BE2C (cell line): ENCODE measurements around the gene LRMDA.

Experiments
- DNase-seq: peaks from one replicate; pipeline ENCODE4 v3.0.0-alpha.2; 2020
- H3K27me3 ChIP-seq: fragments of 250-450 bp; sonication (Bioruptor Pico); 2 replicates; pipeline ENCODE4 v1.5.1; 2020; ENCODE audit warnings: mild to moderate bottlenecking
- H3K36me3 ChIP-seq: fragments of 250-450 bp; sonication (Bioruptor Pico); 2 replicates; pipeline ENCODE4 v1.5.1; 2020; ENCODE audit warnings: mild to moderate bottlenecking
- H3K4me1 ChIP-seq: fragments of 250-450 bp; sonication (Bioruptor Pico); 2 replicates; pipeline ENCODE4 v1.5.1; 2020
- H3K4me3 ChIP-seq: 2 replicates; pipeline ENCODE4 v1.5.1; 2011; ENCODE audit warnings: low read depth, low read length
- H3K9me3 ChIP-seq: fragments of 250-450 bp; sonication (Bioruptor Pico); 2 replicates; pipeline ENCODE4 v1.5.1; 2020
- TF ChIP-seq, protein P1 (sequence below): IDR thresholded peaks from 2 replicates; pipeline ENCODE4 v1.5.1; 2012; ENCODE audit warnings: mild to moderate bottlenecking, low read depth, low read length

LRMDA gene

DNA sequence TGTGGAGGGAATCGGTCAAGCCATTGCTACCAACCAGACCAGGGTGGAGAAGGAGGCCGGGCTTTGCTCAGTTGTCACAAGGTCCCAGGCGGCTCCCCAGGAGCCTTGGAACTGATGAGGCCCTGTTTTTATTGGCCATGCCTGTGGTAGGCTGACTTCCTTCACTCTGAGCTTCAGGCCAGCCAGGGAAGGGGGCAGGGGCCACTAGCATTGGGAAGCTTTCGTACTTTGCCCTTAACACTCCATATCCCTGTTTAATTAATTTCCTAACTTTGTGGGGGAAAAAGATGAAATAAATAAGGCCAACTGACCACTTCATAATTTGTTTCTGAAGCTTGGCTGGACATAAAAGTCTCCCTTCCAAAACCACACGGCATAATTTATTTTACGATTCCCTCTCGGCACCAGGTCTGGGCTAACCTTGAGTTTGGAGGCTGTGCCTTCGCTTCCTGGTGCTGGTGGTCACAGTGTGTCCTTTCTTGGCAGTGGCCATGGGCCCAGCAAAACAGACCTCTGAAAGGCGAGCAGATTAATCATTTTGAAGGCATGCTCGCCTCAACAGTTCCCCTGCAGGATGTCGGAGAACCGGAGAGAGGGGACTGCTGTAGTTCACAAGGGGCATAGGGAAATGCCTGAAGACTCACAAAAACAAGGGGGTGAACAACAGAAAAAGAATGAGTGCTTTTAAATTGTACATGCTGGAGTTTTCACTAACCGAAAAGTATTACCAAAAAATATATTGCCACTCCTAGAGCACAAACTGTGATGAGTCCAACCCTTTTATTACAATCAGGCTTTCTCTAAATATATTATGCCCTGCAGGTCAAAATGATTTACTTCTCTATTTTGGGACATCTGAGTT lies 966.0 kb downstream of the LRMDA start:
- H3K4me1 ChIP-seq = no peaks in the 10 kb centered on the region
- no peak for DNase-seq
- no peak overlapping the region for H3K4me3 ChIP-seq
- peaks cover 2% of the 10 kb centered on the region; the same call in 1 of the 2 replicates for H3K27me3 ChIP-seq
- no peaks in the 10 kb centered on the region for H3K9me3 ChIP-seq
- TF ChIP-seq, protein P1, sequence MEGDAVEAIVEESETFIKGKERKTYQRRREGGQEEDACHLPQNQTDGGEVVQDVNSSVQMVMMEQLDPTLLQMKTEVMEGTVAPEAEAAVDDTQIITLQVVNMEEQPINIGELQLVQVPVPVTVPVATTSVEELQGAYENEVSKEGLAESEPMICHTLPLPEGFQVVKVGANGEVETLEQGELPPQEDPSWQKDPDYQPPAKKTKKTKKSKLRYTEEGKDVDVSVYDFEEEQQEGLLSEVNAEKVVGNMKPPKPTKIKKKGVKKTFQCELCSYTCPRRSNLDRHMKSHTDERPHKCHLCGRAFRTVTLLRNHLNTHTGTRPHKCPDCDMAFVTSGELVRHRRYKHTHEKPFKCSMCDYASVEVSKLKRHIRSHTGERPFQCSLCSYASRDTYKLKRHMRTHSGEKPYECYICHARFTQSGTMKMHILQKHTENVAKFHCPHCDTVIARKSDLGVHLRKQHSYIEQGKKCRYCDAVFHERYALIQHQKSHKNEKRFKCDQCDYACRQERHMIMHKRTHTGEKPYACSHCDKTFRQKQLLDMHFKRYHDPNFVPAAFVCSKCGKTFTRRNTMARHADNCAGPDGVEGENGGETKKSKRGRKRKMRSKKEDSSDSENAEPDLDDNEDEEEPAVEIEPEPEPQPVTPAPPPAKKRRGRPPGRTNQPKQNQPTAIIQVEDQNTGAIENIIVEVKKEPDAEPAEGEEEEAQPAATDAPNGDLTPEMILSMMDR = no peak
- H3K36me3 ChIP-seq = no peaks in the 10 kb centered on the region

DNA sequence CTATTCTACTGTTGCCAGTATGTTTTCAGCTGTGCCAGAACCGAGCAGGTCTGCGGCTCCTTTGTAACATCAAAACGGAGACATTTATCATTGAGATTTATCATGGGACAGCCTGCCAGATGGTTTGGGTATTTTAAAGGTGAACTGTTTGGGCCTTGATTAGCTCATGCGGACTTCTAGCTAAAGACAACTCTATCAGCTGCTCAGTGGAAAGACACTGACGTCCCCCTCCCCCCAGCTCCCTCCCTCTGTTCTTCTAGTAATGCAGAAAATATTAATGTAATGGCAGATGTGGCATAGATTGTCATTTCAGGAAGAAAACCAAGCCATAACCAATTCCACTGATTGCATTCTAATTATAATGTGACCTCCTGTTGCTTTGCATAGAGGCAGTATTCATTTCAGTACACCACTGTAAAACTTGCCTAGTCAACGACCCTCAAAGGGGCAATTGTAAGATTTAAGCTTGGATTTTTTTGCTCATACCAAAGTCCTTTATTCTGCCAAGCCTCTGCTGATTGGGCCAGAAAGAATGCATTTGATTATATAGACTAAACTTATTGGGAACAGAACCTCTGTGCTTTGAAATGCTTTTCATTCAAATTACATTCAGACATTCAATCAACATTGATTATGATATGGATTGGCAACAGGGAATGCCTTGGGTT lies 966.8 kb downstream of the LRMDA start:
- TF ChIP-seq, protein P1 = no peak
- H3K27me3 ChIP-seq = no peaks in the 10 kb centered on the region
- H3K4me3 ChIP-seq = no peak overlapping the region
- no peaks in the 10 kb centered on the region for H3K4me1 ChIP-seq
- no peak for DNase-seq
- no peaks in the 10 kb centered on the region for H3K36me3 ChIP-seq
- H3K9me3 ChIP-seq = no peaks in the 10 kb centered on the region

DNA sequence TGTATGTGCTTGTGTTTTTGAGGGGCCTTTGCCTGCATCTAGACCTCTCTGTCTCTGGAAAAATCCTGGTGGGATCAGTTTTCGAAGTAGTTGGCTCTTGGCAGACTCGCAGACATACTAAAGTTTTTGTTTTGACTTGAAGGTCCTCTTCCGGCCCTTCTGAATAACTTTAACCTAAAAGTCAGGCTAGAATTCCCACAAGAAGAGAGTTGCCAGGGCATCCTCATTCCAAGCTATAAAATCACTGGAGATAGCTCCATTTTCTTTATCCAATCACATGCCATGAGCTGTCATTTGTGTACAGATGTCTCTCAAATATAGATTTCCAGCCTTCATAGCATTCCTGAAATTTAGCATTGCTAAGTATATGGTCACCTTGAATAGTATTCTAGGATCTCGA lies 967.8 kb downstream of the LRMDA start:
- Histone ChIP-seq H3K4me3 (no peak overlapping the region), H3K9me3 (no peaks in the 10 kb centered on the region), H3K36me3 (no peaks in the 10 kb centered on the region), H3K27me3 (no peaks in the 10 kb centered on the region), H3K4me1 (no peaks in the 10 kb centered on the region)
- no peak for DNase-seq
- TF ChIP-seq, protein P1 = no peak

DNA sequence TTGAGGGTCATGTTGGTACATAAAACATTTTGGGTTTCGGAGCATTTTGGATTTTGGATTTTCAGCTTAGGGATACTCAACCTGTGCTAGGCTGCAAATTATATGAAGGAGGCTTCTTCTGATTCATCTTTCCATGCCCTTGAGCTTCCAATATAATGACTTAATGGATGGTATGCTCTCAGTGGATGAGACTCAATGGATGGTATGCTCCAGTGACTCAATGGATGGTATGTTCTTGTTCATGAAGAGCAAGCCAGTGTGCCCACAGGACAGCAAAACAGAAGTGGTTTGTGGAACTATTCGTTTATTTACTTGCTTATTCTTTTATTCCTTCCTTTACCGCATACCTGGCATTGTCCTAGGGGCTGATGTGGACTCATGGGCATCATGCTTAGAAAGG lies 969.6 kb downstream of the LRMDA start:
- Histone ChIP-seq H3K4me1 (no peaks in the 10 kb centered on the region), H3K27me3 (peaks cover 3% of the 10 kb centered on the region; the same call in 1 of the 2 replicates), H3K9me3 (no peaks in the 10 kb centered on the region), H3K4me3 (no peak overlapping the region), H3K36me3 (no peaks in the 10 kb centered on the region)
- no peak for DNase-seq
- TF ChIP-seq, protein P1 = no peak

DNA sequence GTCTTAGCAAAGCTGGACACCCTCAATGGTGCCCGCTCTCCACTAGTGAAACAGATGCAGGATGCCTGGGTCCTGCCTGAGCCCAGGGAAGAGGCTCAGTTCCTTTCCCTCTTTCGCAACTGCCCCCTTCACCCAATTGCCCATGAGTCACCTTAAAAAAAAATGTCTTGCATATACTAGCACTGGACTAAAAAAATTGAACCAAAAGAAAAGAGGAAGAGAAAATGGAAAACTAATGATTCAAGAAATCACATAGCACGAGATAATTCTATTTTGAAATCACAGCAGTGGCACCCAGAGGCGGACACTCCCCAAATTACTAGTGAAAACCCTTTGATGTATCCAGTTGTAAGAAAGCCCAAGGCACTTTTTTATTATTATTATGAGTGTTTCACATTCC lies 972.5 kb downstream of the LRMDA start:
- Histone ChIP-seq H3K27me3 (peaks cover 3% of the 10 kb centered on the region), H3K9me3 (no peaks in the 10 kb centered on the region), H3K4me1 (no peaks in the 10 kb centered on the region), H3K36me3 (no peaks in the 10 kb centered on the region), H3K4me3 (no peak overlapping the region)
- no peak for DNase-seq
- TF ChIP-seq, protein P1 = no peak

DNA sequence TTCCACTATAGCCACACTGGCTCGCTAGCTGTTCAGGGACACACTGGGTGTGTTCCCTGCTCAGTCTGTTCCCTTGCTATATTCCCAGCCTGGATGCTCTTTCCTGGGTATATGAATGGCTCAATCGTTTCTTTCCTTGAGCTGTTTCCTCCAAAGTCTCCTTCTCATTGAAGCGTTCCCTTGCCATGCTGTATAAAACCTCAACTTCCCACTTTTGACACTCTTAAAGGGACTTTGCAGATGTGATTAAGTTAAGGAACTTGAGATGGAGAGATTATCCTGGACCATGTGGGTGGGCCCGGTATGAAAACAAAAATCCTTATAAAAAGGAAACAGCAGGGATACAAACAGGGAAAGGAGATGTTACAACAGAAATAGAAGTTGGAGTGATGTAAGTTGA lies 973.1 kb downstream of the LRMDA start:
- Histone ChIP-seq H3K27me3 (peaks cover 3% of the 10 kb centered on the region), H3K4me3 (no peak overlapping the region), H3K9me3 (no peaks in the 10 kb centered on the region), H3K36me3 (no peaks in the 10 kb centered on the region), H3K4me1 (no peaks in the 10 kb centered on the region)
- TF ChIP-seq, protein P1 = no peak
- DNase-seq = no peak
